Measurements from ENCODE around the gene KAZN.

DNA sequence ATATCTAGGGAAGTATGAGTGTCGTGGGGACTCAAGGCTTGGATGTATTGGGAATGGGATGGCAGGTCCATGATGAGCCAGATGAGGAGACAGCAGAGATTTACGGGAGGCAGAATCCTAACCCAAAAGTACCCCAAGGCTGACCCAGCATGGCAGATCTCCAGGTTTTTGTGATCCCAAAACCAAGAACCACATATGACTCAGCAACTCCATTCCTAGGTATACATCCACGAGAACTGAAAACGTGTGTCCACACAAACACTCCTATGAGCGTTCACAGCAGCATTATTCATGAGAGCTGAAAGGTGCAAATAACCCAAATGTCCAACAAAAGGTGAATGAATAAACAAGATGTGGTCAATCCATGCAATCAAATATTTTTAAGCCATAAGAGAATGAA is 201.5 kb downstream of the KAZN start:
- no peak for TF ChIP-seq SP1 (IDR thresholded peaks at IDR 0.05)
- no peak for TF ChIP-seq FOXM1 (IDR thresholded peaks at IDR 0.05; ENCODE audit: borderline replicate concordance)
- TF ChIP-seq TARDBP (IDR thresholded peaks at IDR 0.05): no peak
- TF ChIP-seq ARNT (IDR thresholded peaks at IDR 0.05): no peak
- TF ChIP-seq BHLHE40 (IDR thresholded peaks at IDR 0.05; ENCODE audit: borderline replicate concordance): no peak
- no peak for TF ChIP-seq FOXK2 (IDR thresholded peaks at IDR 0.05)
- TF ChIP-seq SUZ12 (IDR thresholded peaks at IDR 0.05): no peak
- TF ChIP-seq FOXA1 (IDR thresholded peaks at IDR 0.05): no peak

All from HEK293T (cell line).